Measurements from ENCODE around the gene VEGFA. TPM values are rescaled to one million over a fixed set of nuclear protein-coding genes. Genes with fewer than 3 reads are reported as not detected.

Gene VEGFA
- total RNA-seq, 2 experiments from 2014 or later, result 93.7 to 104 TPM

DNA sequence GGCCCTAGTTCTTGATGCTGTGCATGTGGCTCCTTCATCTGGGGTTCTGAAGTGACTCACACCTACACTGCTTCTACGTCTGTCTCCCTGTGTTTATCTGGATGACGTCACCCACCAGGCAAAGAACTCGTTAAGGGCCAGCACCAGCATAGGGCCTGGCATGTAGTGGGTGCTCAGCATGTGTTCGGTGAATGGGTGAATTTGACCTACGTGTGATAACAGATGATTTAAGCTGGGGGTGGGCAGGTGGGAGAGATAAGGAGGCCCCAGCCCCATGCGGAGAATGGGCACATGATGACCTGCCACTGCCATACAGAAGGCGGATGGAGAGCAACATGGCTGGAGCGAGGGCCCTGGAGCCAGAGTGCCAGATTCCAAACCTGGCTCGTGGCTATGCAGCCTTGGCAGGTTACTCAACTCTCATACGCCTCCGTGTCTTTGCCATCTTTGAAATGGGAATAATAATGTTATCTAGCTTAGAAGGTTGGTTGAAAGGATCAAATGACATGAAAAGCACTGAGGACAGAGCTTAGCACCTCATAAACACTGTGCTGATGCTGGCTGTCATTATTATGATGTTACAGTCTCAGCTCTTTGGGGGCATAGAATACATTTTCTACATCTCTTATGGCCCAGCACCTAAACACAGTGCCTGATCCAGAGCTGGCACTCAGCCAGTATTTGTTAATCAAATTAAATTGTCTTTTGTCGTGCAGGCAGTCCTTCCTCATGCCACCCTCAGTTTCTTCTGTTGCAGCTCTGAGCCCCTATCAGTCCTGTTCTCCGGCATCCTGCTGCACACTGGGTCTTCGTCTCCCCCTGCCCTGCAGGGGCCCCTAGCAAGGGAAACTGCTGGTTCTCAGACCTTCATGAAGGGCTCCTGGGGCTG lies 39.6 kb downstream of the VEGFA start:
- TF ChIP-seq, protein P1, sequence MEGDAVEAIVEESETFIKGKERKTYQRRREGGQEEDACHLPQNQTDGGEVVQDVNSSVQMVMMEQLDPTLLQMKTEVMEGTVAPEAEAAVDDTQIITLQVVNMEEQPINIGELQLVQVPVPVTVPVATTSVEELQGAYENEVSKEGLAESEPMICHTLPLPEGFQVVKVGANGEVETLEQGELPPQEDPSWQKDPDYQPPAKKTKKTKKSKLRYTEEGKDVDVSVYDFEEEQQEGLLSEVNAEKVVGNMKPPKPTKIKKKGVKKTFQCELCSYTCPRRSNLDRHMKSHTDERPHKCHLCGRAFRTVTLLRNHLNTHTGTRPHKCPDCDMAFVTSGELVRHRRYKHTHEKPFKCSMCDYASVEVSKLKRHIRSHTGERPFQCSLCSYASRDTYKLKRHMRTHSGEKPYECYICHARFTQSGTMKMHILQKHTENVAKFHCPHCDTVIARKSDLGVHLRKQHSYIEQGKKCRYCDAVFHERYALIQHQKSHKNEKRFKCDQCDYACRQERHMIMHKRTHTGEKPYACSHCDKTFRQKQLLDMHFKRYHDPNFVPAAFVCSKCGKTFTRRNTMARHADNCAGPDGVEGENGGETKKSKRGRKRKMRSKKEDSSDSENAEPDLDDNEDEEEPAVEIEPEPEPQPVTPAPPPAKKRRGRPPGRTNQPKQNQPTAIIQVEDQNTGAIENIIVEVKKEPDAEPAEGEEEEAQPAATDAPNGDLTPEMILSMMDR (IDR thresholded peaks at IDR 0.05), result no peak
- no peaks in the 10 kb centered on the region for H3K9me3 Mint-ChIP-seq
- no peaks in the 10 kb centered on the region for H3K36me3 Mint-ChIP-seq (ENCODE audit: low read depth)
- DNase-seq (no peak), ATAC-seq (no peak)
- ChIA-PET CTCF (no interaction called here), POLR2A (no interaction called here)
- H3K27me3 Mint-ChIP-seq, result no peaks in the 10 kb centered on the region
- H3K4me1 Mint-ChIP-seq (ENCODE audit: low read depth), result peaks cover 20% of the 10 kb centered on the region
- no peak overlapping the region for H3K4me3 Mint-ChIP-seq
- no peak overlapping the region for H3K27ac Mint-ChIP-seq
- intact Hi-C loops (cut with micrococcal nuclease), result no loop called here

DNA sequence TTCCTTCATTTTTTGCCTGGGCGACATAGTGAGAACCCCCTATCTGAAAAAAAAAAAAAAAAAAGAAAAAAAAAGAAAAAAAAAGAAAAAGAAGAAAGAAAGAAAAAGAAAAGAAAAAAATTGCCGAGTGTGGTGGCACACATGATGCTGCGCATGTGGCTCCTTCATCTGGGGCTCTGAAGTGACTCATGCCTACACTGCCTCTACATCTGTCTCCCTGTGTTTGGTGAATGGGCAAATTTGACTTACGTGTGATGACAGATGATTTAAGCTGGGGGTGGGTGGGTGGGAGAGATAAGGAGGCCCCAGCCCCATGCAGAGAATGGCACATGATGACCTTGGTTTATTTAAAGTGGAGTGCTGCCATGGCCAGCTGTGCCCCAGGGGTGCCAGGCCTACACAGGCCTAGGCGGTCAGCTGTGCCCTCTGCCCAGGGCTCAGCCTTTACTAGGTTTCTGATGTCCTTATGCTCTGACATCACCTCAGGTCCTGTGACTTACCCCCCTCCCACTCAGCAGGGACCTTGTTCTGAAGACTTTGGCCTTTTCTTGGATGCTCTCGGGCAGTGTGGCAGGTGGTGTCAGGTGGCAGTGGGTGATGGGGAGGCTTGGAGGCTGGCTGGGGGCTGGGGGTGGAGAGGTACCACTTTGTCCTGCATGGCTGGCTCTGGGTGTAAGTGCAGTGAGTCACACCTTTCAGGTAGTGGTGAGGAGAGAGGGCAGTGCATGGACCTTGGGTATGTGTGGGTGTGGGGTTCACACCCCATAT lies 41.1 kb downstream of the VEGFA start:
- no peaks in the 10 kb centered on the region for H3K27me3 Mint-ChIP-seq
- H3K4me1 Mint-ChIP-seq (ENCODE audit: low read depth), result peaks cover 20% of the 10 kb centered on the region
- intact Hi-C loops (cut with micrococcal nuclease), result no loop called here
- ChIA-PET POLR2A (no interaction called here), CTCF (no interaction called here)
- H3K9me3 Mint-ChIP-seq, result no peaks in the 10 kb centered on the region
- H3K36me3 Mint-ChIP-seq (ENCODE audit: low read depth), result no peaks in the 10 kb centered on the region
- H3K4me3 Mint-ChIP-seq, result no peak overlapping the region
- TF ChIP-seq, protein P1 (IDR thresholded peaks at IDR 0.05), result no peak
- DNase-seq (no peak), ATAC-seq (no peak)
- H3K27ac Mint-ChIP-seq, result no peak overlapping the region

DNA sequence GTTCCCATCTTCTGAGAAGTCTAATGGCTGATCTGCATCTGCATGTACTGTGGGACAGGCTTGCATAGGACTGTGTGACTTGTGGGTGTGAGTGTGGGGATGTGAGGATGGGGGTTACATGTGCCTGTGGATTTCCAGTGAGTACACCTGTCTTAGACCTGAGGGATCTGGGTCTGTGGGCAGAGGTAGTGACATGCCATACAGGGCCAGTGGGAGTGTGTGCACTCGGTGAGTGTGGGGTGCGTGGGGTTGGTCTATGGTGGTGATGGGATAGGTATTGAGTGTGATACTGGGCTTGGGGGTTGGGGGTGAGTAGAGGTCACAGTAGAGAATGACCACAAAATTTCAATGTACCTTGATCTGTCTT lies 41.7 kb downstream of the VEGFA start:
- Mint-ChIP-seq H3K27ac (no peak overlapping the region), H3K27me3 (no peaks in the 10 kb centered on the region), H3K36me3 (ENCODE audit: low read depth) (no peaks in the 10 kb centered on the region), H3K4me1 (ENCODE audit: low read depth) (peaks cover 20% of the 10 kb centered on the region), H3K4me3 (no peak overlapping the region), H3K9me3 (no peaks in the 10 kb centered on the region)
- no peak for DNase-seq
- intact Hi-C loops (cut with micrococcal nuclease), result no loop called here
- TF ChIP-seq, protein P1 (IDR thresholded peaks at IDR 0.05), result no peak
- CTCF ChIA-PET, result no interaction called here
- ATAC-seq, result no peak
- POLR2A ChIA-PET, result no interaction called here

DNA sequence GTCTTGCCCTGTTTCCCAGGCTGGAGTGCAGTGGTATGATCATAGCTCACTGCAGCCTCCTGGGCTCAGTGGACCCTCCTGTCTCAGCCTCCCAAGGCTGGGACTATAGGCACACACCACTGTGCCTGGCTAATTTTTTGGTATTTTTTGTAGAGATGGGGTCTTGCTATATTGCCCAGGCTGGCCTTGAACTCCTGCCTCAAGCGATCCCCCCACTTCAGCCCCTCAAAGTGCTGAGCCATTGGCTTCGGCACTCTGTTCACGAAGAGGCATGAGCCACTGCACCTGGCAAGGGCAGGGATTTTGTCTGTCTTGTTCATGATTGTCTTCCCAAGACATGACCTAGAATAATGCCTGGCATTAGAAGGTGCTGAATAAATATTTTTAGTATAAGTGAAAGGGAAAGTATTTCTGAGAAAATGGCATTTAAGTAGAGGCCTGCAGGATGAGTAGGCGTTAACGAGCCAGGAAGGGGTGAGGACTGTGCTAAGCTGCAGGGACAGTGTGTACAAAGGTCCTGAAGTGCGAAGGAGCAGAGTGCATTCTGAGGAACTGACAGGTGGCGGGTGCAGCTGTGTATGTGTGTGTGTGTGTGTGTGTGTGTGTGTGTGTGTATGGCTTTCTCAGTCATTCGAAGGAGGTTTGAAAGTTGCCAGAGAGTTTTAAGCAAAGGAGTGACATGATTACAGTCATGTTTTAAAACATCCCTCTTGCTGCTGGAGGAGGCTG lies 43.0 kb downstream of the VEGFA start:
- H3K27ac Mint-ChIP-seq, result no peak overlapping the region
- DNase-seq, result peak; percentile 63
- H3K27me3 Mint-ChIP-seq, result no peaks in the 10 kb centered on the region
- peak; percentile 82 for ATAC-seq
- CTCF ChIA-PET, result interaction anchor here (1.4 kb wide), 1 partner anchor 11 kb away, joined by 3 read pairs; no protein-coding TSS in a partner anchor
- peaks cover 20% of the 10 kb centered on the region for H3K4me1 Mint-ChIP-seq (ENCODE audit: low read depth)
- POLR2A ChIA-PET, result no interaction called here
- no peaks in the 10 kb centered on the region for H3K36me3 Mint-ChIP-seq (ENCODE audit: low read depth)
- no peaks in the 10 kb centered on the region for H3K9me3 Mint-ChIP-seq
- TF ChIP-seq, protein P1 (IDR thresholded peaks at IDR 0.05), result no peak
- H3K4me3 Mint-ChIP-seq, result no peak overlapping the region
- intact Hi-C loops (cut with micrococcal nuclease), result no loop called here
